H7 (cell line): ENCODE data around the gene STAU1. TPM values are rescaled to one million over a fixed set of nuclear protein-coding genes. Genes with fewer than 3 reads are reported as not detected.
A peak's percentile ranks its signal among the peaks of the same experiment; 100 is the strongest.
"Not testable (repeated sequence)": the region's sequence is repeated elsewhere in the genome, so short reads cannot be mapped to it uniquely, and the experiment has no call there.

Experiments
- DNase-seq: peaks from one replicate; pipeline ENCODE4 v3.0.0; 2012
- H3K27me3 ChIP-seq: 2 replicates; pipeline ENCODE4 v1.6.0; 2011; ENCODE audit warnings: mild to moderate bottlenecking, low read length; ENCODE audit not compliant: control insufficient read depth, insufficient read depth
- H3K36me3 ChIP-seq: replicated peaks from 2 replicates; pipeline ENCODE4 v1.5.1; 2011; ENCODE audit warnings: low read length; ENCODE audit not compliant: control insufficient read depth, insufficient read depth
- H3K4me3 ChIP-seq: 2 replicates; pipeline ENCODE4 v1.5.1; 2011; ENCODE audit warnings: low read depth, mild to moderate bottlenecking, control low read depth, low read length, moderate library complexity; ENCODE audit not compliant: insufficient read depth
- total RNA-seq: library from RNA; depleted of rRNA; stranded (reverse); fragments of >200 nt; shearing (Covaris generic); gene quantifications from 2 replicates; pipeline ENCODE4 v1.2.3, GENCODE V29; 2014; rRNA removed

The STAU1 gene
- total RNA-seq: 56.5 and 70.1 TPM in 2 replicates

DNA sequence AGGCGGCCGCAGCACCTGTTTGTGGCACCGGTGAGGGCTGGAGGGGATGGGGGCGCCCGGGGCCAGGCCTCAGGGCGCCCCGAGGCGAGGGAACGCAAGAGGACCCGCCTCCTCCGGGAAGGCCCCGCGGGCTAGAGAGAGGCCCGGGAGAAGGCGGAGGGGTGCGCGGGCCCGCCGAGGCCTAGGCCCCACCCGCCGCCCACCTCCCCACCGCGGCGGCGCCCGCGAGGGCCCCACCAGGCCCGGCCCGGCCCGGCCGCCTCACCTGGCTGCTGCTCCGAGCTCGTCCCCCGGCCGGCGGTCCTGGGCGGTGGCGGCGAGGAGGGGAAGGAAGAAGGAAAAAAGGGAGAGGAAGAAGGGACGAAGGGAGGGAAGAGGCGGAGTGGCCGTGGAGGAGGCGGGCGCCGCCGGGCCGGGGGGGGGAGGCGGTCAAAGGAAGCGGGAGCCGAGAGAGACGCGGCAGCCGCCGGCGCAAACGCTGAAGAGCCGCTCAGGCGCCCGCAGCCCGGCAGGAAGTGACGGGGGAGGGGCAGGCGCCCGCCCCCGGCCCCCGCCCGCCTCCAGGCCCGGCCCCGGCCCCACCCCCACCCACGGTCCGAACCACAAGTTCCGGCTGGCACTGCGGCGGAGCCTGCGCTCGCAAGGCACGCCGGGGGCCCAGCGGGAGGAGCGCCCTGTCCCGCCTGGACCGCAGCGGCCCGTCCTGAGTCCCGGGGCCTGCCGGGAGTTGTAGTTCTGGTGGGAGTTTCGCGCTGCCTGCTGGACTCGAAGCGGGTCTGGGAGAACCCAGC lies at the start of gene STAU1:
STAU1 (minus strand) TSS at position 484 of the 791 bp plus-strand sequence. CDS start 22,133 bp downstream, outside the sequence.
- Histone ChIP-seq H3K4me3 (peak within 1 kb of the TSS; percentile 75), H3K27me3 (no peaks in the 10 kb centered on the region), H3K36me3 (no peaks in the 10 kb centered on the region)
- peak; percentile 99 for DNase-seq

GRCh38 chr20:49237531-49237930 lies 49.4 kb upstream of the STAU1 start:
- peaks cover 31% of the 10 kb centered on the region for H3K36me3 ChIP-seq
- H3K4me3 ChIP-seq: no peak overlapping the region
- H3K27me3 ChIP-seq: no peaks in the 10 kb centered on the region
- no peak for DNase-seq

GRCh38 chr20:49236301-49236700 lies 48.2 kb upstream of the STAU1 start:
- DNase-seq: no peak
- H3K36me3 ChIP-seq: peaks cover 32% of the 10 kb centered on the region
- H3K4me3 ChIP-seq: no peak overlapping the region
- no peaks in the 10 kb centered on the region for H3K27me3 ChIP-seq

GRCh38 chr20:49234831-49235230 lies 46.7 kb upstream of the STAU1 start:
- Histone ChIP-seq H3K36me3 (peaks cover 42% of the 10 kb centered on the region), H3K27me3 (no peaks in the 10 kb centered on the region), H3K4me3 (no peak overlapping the region)
- no peak for DNase-seq

DNA sequence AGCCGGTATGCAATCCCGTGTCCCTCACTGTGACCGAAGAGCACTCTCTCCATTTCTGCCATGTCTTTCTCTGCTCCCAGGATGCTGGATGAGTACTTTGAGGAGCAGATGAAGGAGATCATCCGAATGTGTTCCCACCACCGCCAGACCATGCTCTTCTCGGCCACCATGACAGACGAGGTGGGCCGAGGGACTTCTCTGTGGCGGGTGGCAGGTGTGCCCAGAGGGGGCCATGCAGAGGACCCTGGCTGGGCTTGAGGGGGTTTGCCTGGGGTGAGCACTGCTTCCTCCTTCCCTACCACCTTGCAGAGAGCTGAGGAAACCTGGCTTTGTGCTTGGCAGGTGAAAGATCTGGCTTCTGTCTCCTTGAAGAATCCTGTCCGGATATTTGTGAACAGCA lies 45.1 kb upstream of the STAU1 start:
- Histone ChIP-seq H3K36me3 (peaks cover 40% of the 10 kb centered on the region), H3K4me3 (no peak overlapping the region), H3K27me3 (no peaks in the 10 kb centered on the region)
- no peak for DNase-seq

DNA sequence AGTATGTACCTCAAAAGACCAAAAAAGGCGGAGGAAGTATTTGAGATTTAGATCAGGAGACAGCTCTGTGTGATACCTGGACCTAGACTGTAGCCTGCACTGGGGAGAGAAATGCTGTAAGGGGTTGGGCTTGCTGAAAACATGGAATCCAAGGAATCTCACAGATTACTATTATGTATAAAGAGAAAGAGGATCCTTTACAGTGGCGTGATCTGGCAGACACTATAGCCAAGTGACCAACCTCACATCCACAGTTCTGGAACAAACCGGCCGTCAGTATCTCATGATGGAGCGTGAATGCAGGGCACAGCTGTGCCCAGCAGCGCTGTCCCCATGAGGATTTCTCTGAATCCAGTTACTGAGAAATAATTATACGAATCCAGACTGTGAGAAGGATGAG lies 43.3 kb upstream of the STAU1 start:
- Histone ChIP-seq H3K36me3 (peaks cover 36% of the 10 kb centered on the region), H3K4me3 (no peak overlapping the region), H3K27me3 (no peaks in the 10 kb centered on the region)
- DNase-seq: no peak

GRCh38 chr20:49230561-49231133 lies 42.5 kb upstream of the STAU1 start:
- no peaks in the 10 kb centered on the region for H3K27me3 ChIP-seq
- DNase-seq: no peak
- H3K4me3 ChIP-seq: no peak overlapping the region
- peaks cover 38% of the 10 kb centered on the region for H3K36me3 ChIP-seq

GRCh38 chr20:49230021-49230420 lies 41.9 kb upstream of the STAU1 start:
- H3K36me3 ChIP-seq: peaks cover 38% of the 10 kb centered on the region
- no peak for DNase-seq
- no peak overlapping the region for H3K4me3 ChIP-seq
- no peaks in the 10 kb centered on the region for H3K27me3 ChIP-seq

DNA sequence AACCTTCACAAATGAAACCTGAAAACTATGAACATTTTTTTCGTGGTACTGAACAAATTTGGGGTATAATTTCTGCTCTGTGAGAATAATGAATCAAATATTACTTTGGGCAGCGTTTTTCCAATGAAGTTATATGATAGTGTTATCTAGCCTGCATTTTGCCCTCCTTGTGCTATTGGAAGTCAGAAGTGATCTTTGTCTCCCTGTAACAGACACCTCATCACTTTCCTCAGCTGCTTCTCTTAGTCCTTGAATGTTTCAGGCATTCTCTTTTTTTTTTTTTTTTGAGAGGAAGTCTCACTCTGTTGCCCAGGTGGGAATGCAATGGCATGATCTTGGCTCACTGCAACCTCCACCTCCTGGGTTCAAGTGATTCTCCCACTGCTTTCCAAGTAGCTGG lies 41.2 kb upstream of the STAU1 start:
- peaks cover 39% of the 10 kb centered on the region for H3K36me3 ChIP-seq
- DNase-seq: no peak
- no peaks in the 10 kb centered on the region for H3K27me3 ChIP-seq
- no peak overlapping the region for H3K4me3 ChIP-seq

GRCh38 chr20:49228676-49229075 lies 40.5 kb upstream of the STAU1 start:
- DNase-seq: no peak
- H3K27me3 ChIP-seq: no peaks in the 10 kb centered on the region
- no peak overlapping the region for H3K4me3 ChIP-seq
- peaks cover 42% of the 10 kb centered on the region for H3K36me3 ChIP-seq

- no peak for DNase-seq
- no peaks in the 10 kb centered on the region for H3K27me3 ChIP-seq
- H3K4me3 ChIP-seq: no peak overlapping the region
- peaks cover 39% of the 10 kb centered on the region for H3K36me3 ChIP-seq
These were observed 37.8 kb upstream of the STAU1 start for GRCh38 chr20:49225896-49226295.

GRCh38 chr20:49219924-49220831 lies 32.0 kb upstream of the STAU1 start:
- DNase-seq: no peak
- H3K4me3 ChIP-seq: peak overlapping the region; percentile 82
- H3K36me3 ChIP-seq: peaks cover 20% of the 10 kb centered on the region
- no peaks in the 10 kb centered on the region for H3K27me3 ChIP-seq

GRCh38 chr20:49219091-49219923 lies 31.2 kb upstream of the STAU1 start, which contains the start of gene DDX27:
DDX27 (plus strand) TSS chr20:49219416; CDS start chr20:49219449, 33 bp downstream.
- Histone ChIP-seq H3K4me3 (peak within 1 kb of the TSS; percentile 82), H3K27me3 (no peaks in the 10 kb centered on the region), H3K36me3 (peaks cover 14% of the 10 kb centered on the region)
- DNase-seq: peak; percentile 95

GRCh38 chr20:49218739-49219090 lies 30.6 kb upstream of the STAU1 start:
- H3K36me3 ChIP-seq: peaks cover 11% of the 10 kb centered on the region
- H3K27me3 ChIP-seq, DNase-seq, H3K4me3 ChIP-seq: not testable (repeated sequence)
